GM18909 (cell line): ENCODE measurements around the gene NRIP3.

Experiments used
- ATAC-seq: cut with Tn5 transposase; IDR thresholded peaks from one replicate; pipeline ENCODE4 v1.9.1; 2021; ENCODE audit warnings: mild to moderate bottlenecking; ENCODE audit not compliant: unreplicated experiment, poor library complexity

NRIP3 gene

GRCh38 chr11:8934742-8935488 lies 68.9 kb downstream of the NRIP3 start:
- ATAC-seq, result no peak

GRCh38 chr11:8933931-8934330 lies 69.9 kb downstream of the NRIP3 start:
- no peak for ATAC-seq

- no peak for ATAC-seq
These were observed 71.1 kb downstream of the NRIP3 start, which contains the start of gene C11orf16 for GRCh38 chr11:8932564-8933180. C11orf16 (minus strand) TSS chr11:8932947; CDS start chr11:8932308, 639 bp downstream.
